SU-DHL-6 (cell line): ENCODE data around the gene MYLK.

Experiments
- H2AFZ ChIP-seq: fragments of 200-600 bp; sonication (generic); 2 replicates; pipeline ENCODE4 v1.6.1; 2014; ENCODE audit warnings: low read depth, mild to moderate bottlenecking, moderate library complexity, mixed read lengths, antibody characterized with exemption, low read length; ENCODE audit not compliant: severe bottlenecking
- H3F3A ChIP-seq: fragments of 200-600 bp; shearing (Covaris generic); 2 replicates; pipeline ENCODE4 v1.6.0; 2016; ENCODE audit warnings: antibody characterized with exemption, mild to moderate bottlenecking; ENCODE audit not compliant: insufficient read depth
- H3K27ac ChIP-seq: fragments of 200-600 bp; sonication (generic); 2 replicates; pipeline ENCODE4 v1.5.1; 2016; ENCODE audit warnings: low read depth, mild to moderate bottlenecking, low read length, moderate library complexity, mixed read lengths
- H3K27me3 ChIP-seq: fragments of 200-600 bp; sonication (generic), shearing (Covaris generic); 2 replicates; pipeline ENCODE4 v1.6.0; 2014; ENCODE audit warnings: mild to moderate bottlenecking, low read length
- H3K36me3 ChIP-seq: fragments of 200-600 bp; sonication (generic); 2 replicates; pipeline ENCODE4 v1.6.1; 2014; ENCODE audit warnings: mild to moderate bottlenecking, low read length, mixed read lengths
- H3K4me2 ChIP-seq: fragments of 300-600, 200-600 bp; shearing (Covaris generic), sonication (generic); 2 replicates; pipeline ENCODE4 v1.6.0; 2014; ENCODE audit warnings: low read length, low read depth, mild to moderate bottlenecking; ENCODE audit not compliant: poor library complexity, severe bottlenecking
- H3K4me3 ChIP-seq: fragments of 200-600 bp; sonication (generic); 2 replicates; pipeline ENCODE4 v1.5.1; 2014; ENCODE audit warnings: antibody characterized with exemption, low read length, mild to moderate bottlenecking, mixed read lengths; ENCODE audit not compliant: insufficient read depth, poor library complexity, severe bottlenecking
- H3K79me2 ChIP-seq: fragments of 200-600 bp; sonication (generic); 2 replicates; pipeline ENCODE4 v1.6.1; 2014; ENCODE audit warnings: mild to moderate bottlenecking, low read length, moderate library complexity; ENCODE audit not compliant: insufficient read depth
- H3K9ac ChIP-seq: fragments of 200-600 bp; sonication (generic); 2 replicates; pipeline ENCODE4 v1.7.0; 2014; ENCODE audit warnings: mild to moderate bottlenecking, low read length
- H3K9me2 ChIP-seq: fragments of 200-600 bp; sonication (generic); replicated peaks from 2 replicates; pipeline ENCODE4 v1.6.1; 2014; ENCODE audit warnings: low read length; ENCODE audit not compliant: insufficient read depth
- H3K9me3 ChIP-seq: fragments of 200-600 bp; sonication (generic); 2 replicates; pipeline ENCODE4 v1.6.1; 2014; ENCODE audit warnings: low read length, mixed read lengths; ENCODE audit not compliant: insufficient read depth
- H4K20me1 ChIP-seq: fragments of 200-600 bp; sonication (generic); 2 replicates; pipeline ENCODE4 v1.6.1; 2014; ENCODE audit warnings: low read depth, mild to moderate bottlenecking, antibody characterized with exemption, low read length, moderate library complexity, mixed read lengths
- CTCF ChIP-seq: fragments of 200-600 bp; sonication (generic); IDR thresholded peaks from one replicate; pipeline ENCODE4 v1.5.1; 2017; ENCODE audit warnings: antibody characterized with exemption, mild to moderate bottlenecking, low read length, moderate library complexity; ENCODE audit not compliant: insufficient read depth, poor library complexity, severe bottlenecking
- EZH2phosphoT487 ChIP-seq: fragments of 200-600 bp; sonication (generic), shearing (Covaris generic); conservative IDR thresholded peaks from 2 replicates; pipeline ENCODE4 v1.6.1; 2018; ENCODE audit warnings: mild to moderate bottlenecking, antibody characterized with exemption, low read length, moderate library complexity, mixed read lengths

The MYLK gene

GRCh38 chr3:123732447-123732846, 151.7 kb downstream of the MYLK start:
- H3K79me2 ChIP-seq, result no peaks in the 10 kb centered on the region
- no peak for TF ChIP-seq EZH2phosphoT487
- no peak for TF ChIP-seq CTCF
- no peaks in the 10 kb centered on the region for H3K27me3 ChIP-seq
- no peaks in the 10 kb centered on the region for H3K36me3 ChIP-seq
- H3K9me2 ChIP-seq, result no peaks in the 10 kb centered on the region
- no peak overlapping the region for H3K4me3 ChIP-seq
- H3K9me3 ChIP-seq, result no peaks in the 10 kb centered on the region
- no peak overlapping the region for H3K9ac ChIP-seq
- no peaks in the 10 kb centered on the region for H3F3A ChIP-seq
- H2AFZ ChIP-seq, result no peak overlapping the region
- no peak overlapping the region for H3K4me2 ChIP-seq
- H3K27ac ChIP-seq, result no peak overlapping the region
- H4K20me1 ChIP-seq, result no peaks in the 10 kb centered on the region

GRCh38 chr3:123730829-123731228, 153.3 kb downstream of the MYLK start:
- no peaks in the 10 kb centered on the region for H3K79me2 ChIP-seq
- no peak overlapping the region for H3K4me3 ChIP-seq
- H3K27me3 ChIP-seq, result no peaks in the 10 kb centered on the region
- no peak overlapping the region for H2AFZ ChIP-seq
- H3K27ac ChIP-seq, result no peak overlapping the region
- H3K36me3 ChIP-seq, result no peaks in the 10 kb centered on the region
- no peaks in the 10 kb centered on the region for H3K9me3 ChIP-seq
- H3K9ac ChIP-seq, result no peak overlapping the region
- no peaks in the 10 kb centered on the region for H4K20me1 ChIP-seq
- no peak overlapping the region for H3K4me2 ChIP-seq
- no peaks in the 10 kb centered on the region for H3K9me2 ChIP-seq
- no peak for TF ChIP-seq EZH2phosphoT487
- TF ChIP-seq CTCF, result no peak
- no peaks in the 10 kb centered on the region for H3F3A ChIP-seq

GRCh38 chr3:123728991-123729390, 155.1 kb downstream of the MYLK start:
- Histone ChIP-seq H3F3A (no peaks in the 10 kb centered on the region), H2AFZ (no peak overlapping the region), H3K27me3 (no peaks in the 10 kb centered on the region), H4K20me1 (no peaks in the 10 kb centered on the region), H3K27ac (no peak overlapping the region), H3K9me2 (no peaks in the 10 kb centered on the region), H3K36me3 (no peaks in the 10 kb centered on the region), H3K9ac (no peak overlapping the region), H3K4me3 (no peak overlapping the region), H3K79me2 (no peaks in the 10 kb centered on the region), H3K4me2 (no peak overlapping the region), H3K9me3 (no peaks in the 10 kb centered on the region)
- no peak for TF ChIP-seq CTCF
- no peak for TF ChIP-seq EZH2phosphoT487
